Panc1 (cell line): ENCODE results near the gene ATP6V1E1. TPM values are rescaled to one million over a fixed set of nuclear protein-coding genes. Genes with fewer than 3 reads are reported as not detected.

ENCODE experiments used
- ATAC-seq: fragments of 200-7000 bp; cut with Tn5 transposase; 2 replicates; pipeline ENCODE4 v1.9.1; 2020; ENCODE audit warnings: mild to moderate bottlenecking, moderate library complexity
- BruUV-seq: library from RNA; stranded (reverse); fragments of 400-500 nt; replicated peaks from 2 replicates; lab custom pipeline; 2021; lab: Mats Ljungman, UMichigan
- CTCF ChIA-PET: fragments of 300-600 bp; sonication (Branson Sonifier 250); formaldehyde crosslinking; loops from one replicate; lab custom pipeline; 2022; ENCODE audit warnings: antibody characterized with exemption; lab: Charles Lee
- POLR2A ChIA-PET: fragments of 300-600 bp; sonication (Branson Sonifier 250); formaldehyde crosslinking; loops from one replicate; lab custom pipeline; 2022; ENCODE audit warnings: antibody characterized with exemption; lab: Charles Lee
- DNase-seq: peaks from one replicate; pipeline ENCODE4 v3.0.0-alpha.2; 2010; ENCODE audit warnings: low read depth, low spot score
- H3K27ac ChIP-seq: 2 replicates; pipeline ENCODE4 v1.5.1; 2011; ENCODE audit warnings: mild to moderate bottlenecking, low read length, inconsistent platforms
- H3K27me3 ChIP-seq: fragments of 200-500 bp; sonication (Bioruptor generic); 2 replicates; pipeline ENCODE4 v1.6.0; 2014; ENCODE audit warnings: low read length, inconsistent platforms; ENCODE audit not compliant: control insufficient read depth, insufficient read depth
- H3K36me3 ChIP-seq: fragments of 200-500 bp; sonication (Bioruptor generic); 2 replicates; pipeline ENCODE4 v1.5.1; 2014; ENCODE audit warnings: inconsistent platforms, mild to moderate bottlenecking, low read length, moderate library complexity; ENCODE audit not compliant: control insufficient read depth, insufficient read depth
- H3K4me1 ChIP-seq: 2 replicates; pipeline ENCODE4 v1.5.1; 2011; ENCODE audit warnings: inconsistent platforms, mild to moderate bottlenecking, low read length, moderate library complexity; ENCODE audit not compliant: control insufficient read depth, insufficient read depth
- H3K4me3 ChIP-seq, 2 experiments: 2 replicates each; pipeline ENCODE4 v1.5.1; 2011 to 2012; ENCODE audit warnings: low read depth in 2 of 2, low read length in 2 of 2, mild to moderate bottlenecking in 2 of 2, inconsistent platforms in 1 of 2, moderate library complexity in 1 of 2
- H3K9me3 ChIP-seq: fragments of 200-500 bp; sonication (Bioruptor generic); 2 replicates; pipeline ENCODE4 v1.5.1; 2014; ENCODE audit warnings: low read depth, mild to moderate bottlenecking, inconsistent platforms, low read length, moderate library complexity; ENCODE audit not compliant: control insufficient read depth, insufficient read depth
- CTCF ChIP-seq: fragments of 450-650 bp; IDR thresholded peaks from 2 replicates; pipeline ENCODE4 v1.5.1; 2017; ENCODE audit warnings: mild to moderate bottlenecking
- POLR2AphosphoS5 ChIP-seq: IDR thresholded peaks from 2 replicates; pipeline ENCODE4 v1.6.1; 2012; ENCODE audit warnings: mild to moderate bottlenecking, low read depth, low read length, moderate library complexity
- REST ChIP-seq, 2 experiments: IDR thresholded peaks; 2 replicates each; pipeline ENCODE4 v1.6.1; 2011 to 2012; ENCODE audit warnings: low read depth in 2 of 2, control low read depth in 1 of 2, low read length in 1 of 2, mild to moderate bottlenecking in 1 of 2, moderate library complexity in 1 of 2; ENCODE audit not compliant: insufficient read depth in 1 of 2
- SIN3A ChIP-seq: IDR thresholded peaks from 2 replicates; pipeline ENCODE4 v1.6.1; 2012; ENCODE audit warnings: low read depth, mild to moderate bottlenecking, low read length, moderate library complexity, borderline replicate concordance; ENCODE audit not compliant: insufficient read depth
- TCF7L2 ChIP-seq: IDR thresholded peaks from 2 replicates; pipeline ENCODE4 v1.6.1; 2011; ENCODE audit warnings: mild to moderate bottlenecking, low read depth, low read length, inconsistent platforms
- in situ Hi-C: cut with HindIII; loops from 2 replicates; pipeline ENCODE4 v1.10.0; 2016; ENCODE audit warnings: low sequenced_read_pairs, low pct_unique_long_range_greater_than_20kb
- intact Hi-C: fragments of 100-400 bp; cut with micrococcal nuclease; formaldehyde crosslinking; loops from one replicate; pipeline ENCODE4 v1.10.0; 2022; ENCODE audit not compliant: unreplicated experiment
- total RNA-seq: library from RNA; stranded (reverse); gene quantifications from one replicate; pipeline ENCODE4 v1.2.1, GENCODE V29; 2021; ENCODE audit not compliant: unreplicated experiment

ATP6V1E1 gene
- total RNA-seq, 1 experiment from 2014 or later = 136 TPM

GRCh38 chr22:17596226-17596625 lies 32.3 kb downstream of the ATP6V1E1 start:
- POLR2A ChIA-PET = no interaction called here

GRCh38 chr22:17592201-17592600 lies 36.3 kb downstream of the ATP6V1E1 start:
- in situ Hi-C loops = no loop called here
- BruUV-seq = TSS peak; percentile 82
- intact Hi-C loops = no loop called here

More at GRCh38 chr22:17596226-17596625, 32.3 kb downstream of the ATP6V1E1 start:
- intact Hi-C loops (no loop called here), in situ Hi-C loops (no loop called here)
- DNase-seq = no peak
- TF ChIP-seq SIN3A (no peak), TCF7L2 (no peak), POLR2AphosphoS5 (no peak), CTCF (no peak), REST (IDR thresholded peaks at IDR 0.05; ENCODE audit: insufficient read depth in 1 of 2, low read depth in 2 of 2, low read length in 1 of 2) (no peak)
- no TSS peak for BruUV-seq
- H3K4me1 ChIP-seq = no peaks in the 10 kb centered on the region; the same call in 1 of the 2 replicates
- ATAC-seq = no peak
- no peaks in the 10 kb centered on the region for H3K27me3 ChIP-seq
- no peaks in the 10 kb centered on the region for H3K9me3 ChIP-seq
- no peak overlapping the region for H3K4me3 ChIP-seq
- H3K27ac ChIP-seq = no peak overlapping the region
- H3K36me3 ChIP-seq = peaks cover 21% of the 10 kb centered on the region
- CTCF ChIA-PET = no interaction called here

More at GRCh38 chr22:17592201-17592600, 36.3 kb downstream of the ATP6V1E1 start:
- no peak for ATAC-seq
- no peaks in the 10 kb centered on the region for H3K4me1 ChIP-seq
- H3K27ac ChIP-seq = no peak overlapping the region
- TF ChIP-seq REST (IDR thresholded peaks at IDR 0.05; ENCODE audit: insufficient read depth in 1 of 2, low read depth in 2 of 2, low read length in 1 of 2) = no peak
- no peak for TF ChIP-seq POLR2AphosphoS5
- no peak for TF ChIP-seq SIN3A
- no peak for TF ChIP-seq TCF7L2
- no peak for TF ChIP-seq CTCF
- ChIA-PET CTCF (no interaction called here), POLR2A (no interaction called here)
- no peak for DNase-seq
- no peaks in the 10 kb centered on the region for H3K9me3 ChIP-seq
- no peaks in the 10 kb centered on the region for H3K27me3 ChIP-seq
- peaks cover 8% of the 10 kb centered on the region for H3K36me3 ChIP-seq
- no peak overlapping the region for H3K4me3 ChIP-seq
